ENCODE data around the gene SPCS2.
"Not testable (repeated sequence)": the region's sequence is repeated elsewhere in the genome, so short reads cannot be mapped to it uniquely, and the experiment has no call there.

Gene SPCS2

DNA sequence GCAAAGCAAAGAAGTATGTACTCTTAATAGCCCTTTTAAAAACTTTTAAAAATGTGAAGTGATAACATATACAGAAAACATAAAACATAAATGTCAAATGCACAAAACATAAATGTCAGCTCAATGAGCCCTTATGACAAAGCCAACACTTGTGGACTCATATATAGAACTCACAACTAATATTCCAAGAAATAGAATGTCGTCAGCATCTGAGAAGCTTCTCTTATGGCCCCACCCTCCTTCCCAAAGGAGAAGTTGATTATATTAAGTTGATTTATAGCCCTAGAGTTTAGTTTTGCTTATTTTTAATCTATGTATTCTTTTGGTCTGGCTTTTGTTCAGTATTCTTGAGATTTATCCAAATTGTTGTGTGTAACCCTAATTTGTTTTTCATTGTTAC, 53.5 kb downstream of the SPCS2 start:
- Mint-ChIP-seq H3K4me1 (no peaks in the 10 kb centered on the region), H3K36me3 (ENCODE audit: low read depth) (peaks cover 28% of the 10 kb centered on the region), H3K27ac (no peak overlapping the region), H3K27me3 (ENCODE audit: low read depth) (no peaks in the 10 kb centered on the region), H3K4me3 (no peak overlapping the region), H3K9me3 (no peaks in the 10 kb centered on the region)
- TF ChIP-seq CTCF (IDR thresholded peaks at IDR 0.05; ENCODE audit: unreplicated experiment in 3 of 3) = no peak

DNA sequence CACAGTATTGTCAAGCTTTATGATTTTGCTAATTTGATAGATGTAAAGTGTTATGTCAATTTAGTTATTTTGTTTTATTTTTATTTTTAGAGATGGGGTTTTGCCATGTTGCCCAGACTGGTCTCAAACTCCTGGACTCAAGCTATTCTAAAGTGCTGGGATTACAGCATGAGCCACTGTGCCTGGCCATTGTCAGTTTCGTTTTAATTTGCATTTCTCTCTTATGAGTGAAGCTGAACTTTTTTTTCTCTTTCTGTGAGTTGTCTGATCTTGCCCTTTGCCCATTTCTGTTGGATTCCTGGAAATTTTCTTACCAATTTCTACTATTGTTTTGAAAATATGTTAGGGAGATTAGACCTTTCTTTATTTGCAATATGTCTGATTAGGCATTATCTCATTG, 55.1 kb downstream of the SPCS2 start:
- no peaks in the 10 kb centered on the region for H3K4me1 Mint-ChIP-seq
- no peak for TF ChIP-seq CTCF (IDR thresholded peaks at IDR 0.05; ENCODE audit: unreplicated experiment in 3 of 3)
- no peaks in the 10 kb centered on the region for H3K9me3 Mint-ChIP-seq
- peaks cover 33% of the 10 kb centered on the region for H3K36me3 Mint-ChIP-seq (ENCODE audit: low read depth)
- no peak overlapping the region for H3K4me3 Mint-ChIP-seq
- no peaks in the 10 kb centered on the region for H3K27me3 Mint-ChIP-seq (ENCODE audit: low read depth)
- H3K27ac Mint-ChIP-seq = no peak overlapping the region

- no peak for TF ChIP-seq CTCF (IDR thresholded peaks at IDR 0.05; ENCODE audit: unreplicated experiment in 3 of 3)
- Mint-ChIP-seq H3K27ac (no peak overlapping the region), H3K27me3 (ENCODE audit: low read depth) (no peaks in the 10 kb centered on the region), H3K36me3 (ENCODE audit: low read depth) (peaks cover 19% of the 10 kb centered on the region), H3K4me1 (no peaks in the 10 kb centered on the region), H3K9me3 (no peaks in the 10 kb centered on the region), H3K4me3 (no peak overlapping the region)
Measured at GRCh38 chr11:75011357-75011756, 62.3 kb downstream of the SPCS2 start.

GRCh38 chr11:75011872-75012271, 62.8 kb downstream of the SPCS2 start:
- H3K4me1 Mint-ChIP-seq = no peaks in the 10 kb centered on the region
- H3K9me3 Mint-ChIP-seq = no peaks in the 10 kb centered on the region
- TF ChIP-seq CTCF (IDR thresholded peaks at IDR 0.05; ENCODE audit: unreplicated experiment in 3 of 3) = no peak
- H3K36me3 Mint-ChIP-seq (ENCODE audit: low read depth) = peaks cover 18% of the 10 kb centered on the region
- no peak overlapping the region for H3K4me3 Mint-ChIP-seq
- no peaks in the 10 kb centered on the region for H3K27me3 Mint-ChIP-seq (ENCODE audit: low read depth)
- no peak overlapping the region for H3K27ac Mint-ChIP-seq

GRCh38 chr11:75013051-75013450, 64.0 kb downstream of the SPCS2 start:
- TF ChIP-seq CTCF (IDR thresholded peaks at IDR 0.05; ENCODE audit: unreplicated experiment in 3 of 3) = no peak
- Mint-ChIP-seq H3K27me3 (ENCODE audit: low read depth) (no peaks in the 10 kb centered on the region), H3K9me3 (peaks cover under 1% of the 10 kb centered on the region), H3K4me1 (no peaks in the 10 kb centered on the region), H3K4me3 (no peak overlapping the region), H3K27ac (no peak overlapping the region), H3K36me3 (ENCODE audit: low read depth) (peaks cover 11% of the 10 kb centered on the region)

DNA sequence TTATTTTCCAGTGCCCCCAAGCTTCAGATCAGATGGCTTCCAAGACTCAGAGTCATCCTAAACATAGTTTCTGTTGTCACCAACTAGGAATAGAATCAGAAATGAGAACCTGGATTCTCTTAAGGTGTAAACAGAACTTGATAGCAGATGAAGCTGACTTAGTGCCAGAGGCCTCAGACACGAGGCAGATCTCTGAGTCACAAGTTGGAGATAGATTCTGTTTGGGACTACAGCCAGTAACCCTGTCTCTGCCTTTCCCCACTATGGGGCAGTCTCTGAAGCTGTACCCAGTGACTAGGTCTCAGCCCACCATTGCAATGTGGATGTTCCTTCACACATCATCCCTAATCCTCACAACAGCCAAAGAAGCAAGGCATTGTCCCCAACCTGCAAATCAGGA, 65.1 kb downstream of the SPCS2 start:
- TF ChIP-seq CTCF (IDR thresholded peaks at IDR 0.05; ENCODE audit: unreplicated experiment in 3 of 3) = no peak
- no peak overlapping the region for H3K27ac Mint-ChIP-seq
- peaks cover 14% of the 10 kb centered on the region for H3K36me3 Mint-ChIP-seq (ENCODE audit: low read depth)
- H3K4me1 Mint-ChIP-seq = no peaks in the 10 kb centered on the region
- peaks cover 8% of the 10 kb centered on the region for H3K9me3 Mint-ChIP-seq
- H3K27me3 Mint-ChIP-seq (ENCODE audit: low read depth) = no peaks in the 10 kb centered on the region
- H3K4me3 Mint-ChIP-seq = no peak overlapping the region

- not testable (repeated sequence) for H3K4me1 Mint-ChIP-seq; H3K27ac Mint-ChIP-seq; H3K27me3 Mint-ChIP-seq (ENCODE audit: low read depth); H3K4me3 Mint-ChIP-seq
- H3K36me3 Mint-ChIP-seq (ENCODE audit: low read depth) = peaks cover 20% of the 10 kb centered on the region
- peaks cover 12% of the 10 kb centered on the region for H3K9me3 Mint-ChIP-seq
Measured at GRCh38 chr11:75019200-75019599, 70.1 kb downstream of the SPCS2 start.

DNA sequence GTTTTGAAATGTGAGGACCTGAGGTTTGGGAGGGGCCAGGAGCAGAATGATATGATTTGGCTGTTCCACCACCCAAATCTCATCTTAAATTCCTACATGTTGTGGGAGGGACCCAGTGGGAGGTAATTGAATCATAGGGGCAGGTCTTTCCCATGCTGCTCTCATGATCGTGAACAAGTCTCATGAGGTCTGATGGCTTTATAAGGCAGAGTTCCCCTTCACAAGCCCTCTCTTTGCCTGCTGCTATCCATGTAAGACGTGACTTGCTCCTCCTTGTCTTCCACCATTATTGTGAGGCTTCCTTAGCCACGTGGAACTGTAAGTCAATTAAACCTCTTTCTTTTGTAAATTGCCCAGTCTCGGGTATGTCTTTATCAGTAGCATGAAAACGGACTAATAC, 71.3 kb downstream of the SPCS2 start:
- not testable (repeated sequence) for H3K4me1 Mint-ChIP-seq; H3K27me3 Mint-ChIP-seq (ENCODE audit: low read depth); H3K4me3 Mint-ChIP-seq; H3K27ac Mint-ChIP-seq
- peaks cover 12% of the 10 kb centered on the region for H3K9me3 Mint-ChIP-seq
- H3K36me3 Mint-ChIP-seq (ENCODE audit: low read depth) = peaks cover 20% of the 10 kb centered on the region
